ENCODE data around the gene WWOX.

The WWOX gene

GRCh38 chr16:79173919-79174318, 1074.5 kb downstream of the WWOX start:
- TF ChIP-seq ARNTL (CRISPR knock-in tag; IDR thresholded peaks at IDR 0.05; ENCODE audit: borderline replicate concordance, low read depth) (no peak), ISL1 (CRISPR knock-in tag; IDR thresholded peaks at IDR 0.05) (no peak), ZNF70 (CRISPR knock-in tag; IDR thresholded peaks at IDR 0.05) (no peak), TOX (CRISPR knock-in tag; IDR thresholded peaks at IDR 0.05; ENCODE audit: borderline replicate concordance) (no peak), BACH2 (CRISPR knock-in tag; IDR thresholded peaks at IDR 0.05; ENCODE audit: borderline replicate concordance) (no peak), CSRNP3 (CRISPR knock-in tag; IDR thresholded peaks at IDR 0.05) (no peak)
- ATAC-seq = no peak

GRCh38 chr16:79175286-79176057, 1076.0 kb downstream of the WWOX start:
- TF ChIP-seq ZFP30 (CRISPR knock-in tag; IDR thresholded peaks at IDR 0.05) = no peak
- no peak for ATAC-seq

GRCh38 chr16:79177018-79177417, 1077.6 kb downstream of the WWOX start:
- ATAC-seq = no peak
- TF ChIP-seq RARB (CRISPR knock-in tag; IDR thresholded peaks at IDR 0.05) (no peak), PATZ1 (CRISPR knock-in tag; IDR thresholded peaks at IDR 0.05; ENCODE audit: borderline replicate concordance) (no peak), ZNF70 (CRISPR knock-in tag; IDR thresholded peaks at IDR 0.05) (no peak), ISL1 (CRISPR knock-in tag; IDR thresholded peaks at IDR 0.05) (no peak)

GRCh38 chr16:79181419-79181818, 1082.0 kb downstream of the WWOX start:
- no peak for TF ChIP-seq PATZ1 (CRISPR knock-in tag; IDR thresholded peaks at IDR 0.05; ENCODE audit: borderline replicate concordance)
- ATAC-seq = no peak

GRCh38 chr16:79182616-79183015, 1083.2 kb downstream of the WWOX start:
- no peak for ATAC-seq
- TF ChIP-seq ARNTL (CRISPR knock-in tag; IDR thresholded peaks at IDR 0.05; ENCODE audit: borderline replicate concordance, low read depth) (no peak), PATZ1 (CRISPR knock-in tag; IDR thresholded peaks at IDR 0.05; ENCODE audit: borderline replicate concordance) (no peak), ZNF565 (CRISPR knock-in tag; conservative IDR thresholded peaks at IDR 0.05; ENCODE audit: low read depth) (no peak), ZFP30 (CRISPR knock-in tag; IDR thresholded peaks at IDR 0.05) (no peak), ZC3H10 (CRISPR knock-in tag; IDR thresholded peaks at IDR 0.05) (no peak), CREB5 (CRISPR knock-in tag; IDR thresholded peaks at IDR 0.05; ENCODE audit: low read depth) (no peak), ISL1 (CRISPR knock-in tag; IDR thresholded peaks at IDR 0.05) (no peak), POU6F1 (CRISPR knock-in tag; IDR thresholded peaks at IDR 0.05; ENCODE audit: borderline replicate concordance, low read depth) (no peak), TCF4 (CRISPR knock-in tag; IDR thresholded peaks at IDR 0.05; ENCODE audit: borderline replicate concordance) (no peak), ESRRG (CRISPR knock-in tag; IDR thresholded peaks at IDR 0.05) (no peak), SNAI2 (CRISPR knock-in tag; IDR thresholded peaks at IDR 0.05) (no peak), PPARA (CRISPR knock-in tag; IDR thresholded peaks at IDR 0.05; ENCODE audit: borderline replicate concordance) (no peak), OSR1 (CRISPR knock-in tag; IDR thresholded peaks at IDR 0.05) (no peak), CSDC2 (CRISPR knock-in tag; IDR thresholded peaks at IDR 0.05) (no peak), TSHZ2 (CRISPR knock-in tag; IDR thresholded peaks at IDR 0.05) (no peak), TOX (CRISPR knock-in tag; IDR thresholded peaks at IDR 0.05; ENCODE audit: borderline replicate concordance) (no peak), RARB (CRISPR knock-in tag; IDR thresholded peaks at IDR 0.05) (no peak)

All from SK-N-SH treated with all-trans-retinoic acid at 6 μM for 48 hours (cell line).